Colon (tissue), 2 donors: Measurements from ENCODE around the gene SERPINE2.
"Not testable (repeated sequence)": the region's sequence is repeated elsewhere in the genome, so short reads cannot be mapped to it uniquely, and the experiment has no call there.

Experiments used
- FAIRE-seq: peaks from 2 replicates; lab custom pipeline; 2012; peaks lifted over from hg19 to GRCh38; lab: Jason Lieb, UNC
- donor health status: control.
- donor health status: control.

The SERPINE2 gene

DNA sequence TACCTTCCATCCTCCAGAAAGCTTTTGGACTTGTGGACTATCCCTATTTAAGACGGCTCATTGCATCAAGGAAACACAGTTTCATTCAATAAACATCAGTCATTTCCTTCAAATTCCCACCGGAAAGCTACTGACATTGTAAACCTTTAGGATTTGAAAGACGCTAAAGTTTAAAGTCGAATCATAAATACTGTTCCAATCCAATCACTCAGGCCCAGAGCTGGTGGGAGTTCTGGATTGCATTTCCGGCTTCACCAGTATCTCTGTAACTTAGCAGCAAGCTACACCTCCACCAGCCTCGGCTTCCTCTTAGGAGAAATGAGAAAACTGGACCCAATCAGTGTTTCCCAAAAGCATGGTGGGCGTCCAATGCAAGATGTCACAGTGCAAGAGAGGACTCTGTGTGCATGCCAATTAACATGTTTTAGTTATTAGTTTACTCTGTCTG, 95.5 kb downstream of the SERPINE2 start:
- FAIRE-seq, result no peak

DNA sequence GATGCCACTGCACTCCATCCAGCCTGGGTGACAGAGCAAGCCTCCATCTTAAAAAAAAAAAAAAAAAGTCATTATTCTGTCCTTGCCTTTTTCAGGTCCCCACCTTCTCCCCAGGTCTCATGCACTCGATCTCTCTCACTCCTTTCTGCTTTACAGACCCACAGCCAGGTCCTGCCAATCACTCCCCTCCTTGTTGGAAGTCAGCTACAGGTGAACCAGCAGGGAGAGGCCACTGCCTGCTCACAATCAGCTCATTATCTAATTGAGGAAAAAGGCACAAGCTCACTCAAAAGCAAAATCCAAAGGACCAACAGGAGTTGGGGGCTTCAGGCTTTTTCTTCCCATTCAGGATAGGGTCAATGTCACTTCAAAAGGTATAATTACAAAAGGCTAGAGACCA, 96.0 kb downstream of the SERPINE2 start:
- FAIRE-seq, result no peak

DNA sequence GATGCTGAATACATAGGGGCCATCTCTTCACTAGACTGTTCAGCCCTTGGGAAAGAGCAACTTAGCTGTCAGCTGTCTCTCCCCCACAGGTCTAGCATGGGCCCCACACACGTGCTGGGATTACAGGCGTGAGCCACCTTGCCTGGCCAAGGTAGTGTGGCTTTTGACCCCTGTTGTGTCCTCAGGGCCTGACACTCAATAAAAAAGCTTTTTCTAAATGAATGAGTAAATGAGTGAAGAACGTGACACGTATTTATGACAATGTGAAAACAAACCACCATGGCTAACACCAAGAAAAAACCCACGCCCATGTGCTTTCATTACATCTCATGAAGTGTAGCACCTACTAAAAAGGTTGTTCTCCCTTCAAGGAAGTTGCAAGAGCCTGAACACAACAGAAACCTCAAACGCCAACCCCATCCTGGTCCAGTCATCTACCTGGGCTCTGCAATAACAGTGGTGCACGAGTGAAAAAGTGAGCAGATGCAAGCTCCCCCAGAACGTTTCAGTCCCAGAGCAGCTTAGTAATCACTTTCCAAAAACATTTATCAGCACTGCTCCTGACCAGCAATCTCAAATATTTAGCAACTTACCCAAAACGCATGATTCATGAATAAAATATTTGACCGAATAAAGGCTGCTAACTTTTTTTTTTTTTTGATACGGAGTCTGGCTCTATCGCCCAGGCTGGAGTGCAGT, 97.4 kb downstream of the SERPINE2 start:
- FAIRE-seq, result no peak

DNA sequence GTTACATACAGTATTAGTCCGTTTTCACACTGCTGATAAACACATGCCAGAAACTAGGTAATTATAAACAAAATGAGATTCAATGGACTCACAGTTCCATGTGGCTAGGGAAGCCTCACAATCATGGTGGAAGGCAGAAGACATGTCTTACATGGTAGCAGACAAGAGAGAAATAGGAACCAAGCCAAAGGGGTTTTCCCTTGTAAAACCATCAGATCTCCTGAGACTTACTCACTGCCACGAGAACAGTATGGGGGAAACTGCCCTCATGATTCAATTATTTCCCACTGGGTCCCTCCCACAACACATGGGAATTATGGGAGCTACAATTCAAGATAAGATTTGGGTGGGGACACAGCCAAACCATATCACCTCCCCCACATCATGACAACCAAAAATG, 99.6 kb downstream of the SERPINE2 start:
- FAIRE-seq, result not testable (repeated sequence)

DNA sequence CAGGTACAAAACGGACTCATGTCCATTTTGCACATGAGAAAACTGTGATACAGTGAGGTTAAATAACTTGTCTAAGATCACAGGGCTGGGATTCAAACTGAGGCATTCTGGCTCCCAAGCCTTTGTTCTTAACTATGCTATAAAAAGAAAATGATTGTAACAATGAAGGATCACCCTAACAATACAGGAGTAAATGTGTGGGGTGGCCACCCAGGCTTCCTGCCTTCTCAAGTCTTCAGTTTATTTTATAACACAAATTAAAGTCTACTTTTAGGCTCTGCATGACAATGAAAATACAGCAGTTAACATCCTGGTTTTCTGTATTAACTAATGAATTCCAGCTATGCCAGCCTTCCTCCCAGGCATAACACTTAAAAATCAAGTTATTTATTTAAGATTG, 101.6 kb downstream of the SERPINE2 start:
- no peak for FAIRE-seq

DNA sequence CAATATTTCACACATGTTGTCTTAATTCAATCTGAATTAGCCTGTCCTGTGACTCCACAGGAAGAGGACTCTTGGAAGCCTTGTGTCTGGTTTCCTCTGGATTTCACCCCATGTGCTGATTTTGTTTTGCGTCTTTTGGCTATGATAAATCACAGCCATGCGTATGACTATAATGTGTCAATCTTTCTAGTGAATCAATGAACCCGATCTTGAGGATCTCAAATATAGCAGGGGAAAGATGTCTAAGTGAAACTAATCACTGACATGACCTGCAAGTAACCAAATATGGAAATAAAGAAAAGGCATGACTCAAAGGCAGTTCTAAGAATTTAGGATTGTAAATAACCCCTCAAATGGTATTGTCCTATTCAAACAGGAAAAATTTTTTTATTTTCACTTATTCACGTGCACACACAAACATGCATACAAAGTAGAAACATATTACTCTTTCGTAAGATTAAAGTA, 102.2 kb downstream of the SERPINE2 start:
- no peak for FAIRE-seq

DNA sequence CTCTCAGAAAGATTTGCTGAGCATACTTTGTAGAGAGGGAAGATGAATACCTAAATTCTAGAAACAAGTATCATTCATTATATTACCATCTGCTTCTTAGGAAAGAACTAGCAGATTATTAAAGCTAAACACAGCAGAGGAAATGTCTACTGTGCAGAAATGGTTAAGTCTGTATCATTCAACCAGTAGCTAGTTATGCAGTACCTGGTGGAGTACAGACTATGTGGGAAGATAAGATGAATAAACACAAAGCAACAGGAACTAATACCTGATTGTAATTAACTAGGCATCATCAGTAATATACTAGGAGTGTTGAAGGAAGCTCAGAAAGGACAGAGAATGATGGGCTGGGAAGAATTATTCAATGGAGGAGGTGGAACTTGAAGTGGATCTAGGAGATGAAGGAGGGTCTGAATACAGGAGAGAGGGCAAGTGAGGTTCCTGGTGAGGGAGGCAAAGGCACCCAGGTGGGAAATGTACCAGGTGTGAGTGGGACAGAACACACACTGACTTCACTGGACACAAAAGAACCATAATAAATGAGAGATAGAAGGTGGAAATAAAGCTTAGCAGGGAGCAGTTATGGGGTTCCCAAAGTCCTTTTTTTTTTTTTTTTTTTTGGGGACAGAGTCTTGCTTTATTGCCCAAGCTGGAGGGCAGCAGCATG, 103.5 kb downstream of the SERPINE2 start:
- FAIRE-seq, result no peak

DNA sequence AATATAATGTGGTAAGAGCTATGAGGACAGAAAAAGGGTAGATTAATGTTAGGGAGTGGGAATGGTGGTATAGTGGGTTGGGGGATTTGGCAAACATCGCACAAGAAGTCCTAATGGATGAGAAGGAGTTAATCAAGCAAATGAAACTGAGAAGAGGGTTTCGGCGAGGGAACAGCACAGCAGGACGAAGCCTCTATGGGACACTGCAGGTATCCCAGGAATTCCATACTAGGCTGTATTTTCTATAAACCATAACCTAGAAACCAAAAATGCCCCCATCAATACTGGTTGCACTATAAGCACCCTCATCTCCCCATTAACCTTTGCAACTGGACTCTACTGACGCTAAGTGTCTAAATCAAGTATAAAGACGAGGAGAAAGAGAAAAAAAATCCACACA, 104.2 kb downstream of the SERPINE2 start:
- FAIRE-seq, result no peak

DNA sequence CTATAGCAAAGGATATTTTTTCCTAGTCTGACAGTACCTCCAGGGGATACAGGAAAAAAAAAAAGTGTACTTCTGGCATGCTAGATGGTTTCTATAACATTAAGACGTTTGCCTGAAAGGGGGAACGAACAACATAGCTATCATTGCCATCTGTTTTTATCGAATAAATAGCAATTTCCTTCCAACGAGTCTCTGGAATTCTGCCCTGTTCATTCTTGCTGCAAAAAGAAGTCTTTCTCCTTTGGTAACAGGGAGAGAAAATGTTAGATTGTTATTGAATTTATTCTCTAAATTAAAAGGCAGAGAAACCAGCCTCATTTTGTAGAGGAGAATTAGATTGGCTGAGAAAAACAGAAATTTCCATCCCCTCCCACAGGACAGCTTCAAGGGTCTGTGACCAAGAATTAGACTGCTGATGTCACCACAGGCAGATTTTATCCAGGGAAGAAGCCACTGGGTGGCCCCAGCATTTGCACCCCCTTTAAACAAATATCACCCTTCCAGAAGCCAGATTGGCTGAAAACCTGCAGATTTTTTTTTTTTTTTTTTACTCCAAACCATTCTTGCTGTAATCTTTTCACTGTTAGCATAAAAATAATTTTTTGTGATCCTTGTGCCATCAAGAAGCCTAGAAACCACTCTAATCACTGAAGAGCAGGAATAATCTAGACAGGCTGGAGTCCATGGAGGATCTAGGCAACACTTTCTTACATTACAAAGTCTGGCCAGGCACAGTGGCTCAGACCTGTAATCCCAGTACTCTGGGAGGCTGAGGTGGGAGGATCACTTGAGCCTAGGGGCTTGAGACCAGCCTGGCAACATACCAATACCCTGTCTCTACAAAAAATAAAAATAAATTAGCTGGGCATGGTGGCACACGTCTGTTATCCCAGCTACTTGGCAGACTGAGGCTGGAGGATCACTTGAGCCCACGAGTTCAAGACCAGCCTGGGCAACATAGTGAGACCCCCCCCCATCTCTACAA, 106.0 kb downstream of the SERPINE2 start:
- FAIRE-seq, result no peak

DNA sequence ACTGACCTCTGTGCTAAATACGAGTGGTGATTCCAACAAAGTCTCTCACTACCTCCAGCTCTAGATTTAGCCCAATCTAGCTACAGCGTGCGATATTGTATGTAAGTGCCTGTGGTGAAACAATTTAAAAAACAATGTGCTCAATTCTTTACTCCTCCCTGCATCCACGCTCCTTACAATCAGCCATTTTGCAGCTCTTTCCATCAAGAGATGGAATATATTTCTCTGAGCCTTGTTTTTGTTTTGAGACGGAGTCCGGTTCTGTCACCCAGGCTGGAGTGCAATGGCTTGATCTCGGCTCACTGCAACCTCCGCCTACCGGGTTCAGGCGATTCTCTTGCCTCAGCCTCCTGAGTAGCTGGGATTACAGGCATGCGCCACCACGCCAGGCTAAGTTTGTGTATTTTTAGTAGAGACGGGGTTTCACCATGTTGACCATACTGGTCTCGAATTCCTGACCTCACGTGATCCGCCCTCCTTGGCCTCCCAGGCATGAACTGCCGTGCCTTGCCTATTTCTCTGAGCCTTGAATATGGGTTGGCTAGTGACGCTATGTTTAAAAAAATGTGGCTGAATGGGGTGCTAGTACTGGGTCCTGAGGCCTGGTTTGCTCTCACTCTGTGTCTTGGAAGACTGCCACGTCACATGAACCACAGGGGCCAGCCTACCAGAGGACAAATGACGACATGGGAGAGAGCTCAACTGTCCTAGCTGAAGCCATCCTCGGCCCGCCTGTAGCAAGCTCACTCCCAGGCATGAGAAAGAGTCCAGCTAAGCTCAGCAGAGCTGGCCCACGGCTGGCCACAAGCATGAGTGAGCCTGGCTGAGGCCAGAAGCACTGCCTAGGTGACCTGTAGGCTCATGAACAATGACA, 108.7 kb downstream of the SERPINE2 start:
- no peak for FAIRE-seq

DNA sequence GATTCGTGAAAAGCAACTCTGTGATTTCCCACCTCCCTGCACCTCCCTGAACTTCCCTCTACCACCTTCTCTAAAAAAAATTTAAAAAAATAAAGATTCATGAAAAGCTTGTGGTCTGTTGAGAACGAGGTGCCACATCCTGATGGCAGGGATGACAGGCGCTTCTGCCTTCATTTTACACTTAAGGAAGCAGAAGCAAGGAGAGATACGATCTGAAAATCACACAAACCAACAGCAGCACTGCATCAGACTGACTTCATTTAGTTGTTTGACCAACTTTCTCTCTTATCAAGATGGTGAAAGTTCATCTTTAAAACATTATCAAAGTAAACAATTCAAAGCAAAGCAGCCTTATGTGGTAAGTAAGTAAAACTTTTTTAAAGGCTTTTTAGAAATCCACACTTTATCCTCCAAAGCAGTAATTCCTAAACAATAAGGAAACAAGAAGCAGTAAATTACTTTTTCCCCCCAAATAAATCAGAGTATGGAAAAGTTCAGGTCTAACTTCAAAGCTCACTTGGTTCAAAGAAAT, 109.4 kb downstream of the SERPINE2 start:
- no peak for FAIRE-seq

DNA sequence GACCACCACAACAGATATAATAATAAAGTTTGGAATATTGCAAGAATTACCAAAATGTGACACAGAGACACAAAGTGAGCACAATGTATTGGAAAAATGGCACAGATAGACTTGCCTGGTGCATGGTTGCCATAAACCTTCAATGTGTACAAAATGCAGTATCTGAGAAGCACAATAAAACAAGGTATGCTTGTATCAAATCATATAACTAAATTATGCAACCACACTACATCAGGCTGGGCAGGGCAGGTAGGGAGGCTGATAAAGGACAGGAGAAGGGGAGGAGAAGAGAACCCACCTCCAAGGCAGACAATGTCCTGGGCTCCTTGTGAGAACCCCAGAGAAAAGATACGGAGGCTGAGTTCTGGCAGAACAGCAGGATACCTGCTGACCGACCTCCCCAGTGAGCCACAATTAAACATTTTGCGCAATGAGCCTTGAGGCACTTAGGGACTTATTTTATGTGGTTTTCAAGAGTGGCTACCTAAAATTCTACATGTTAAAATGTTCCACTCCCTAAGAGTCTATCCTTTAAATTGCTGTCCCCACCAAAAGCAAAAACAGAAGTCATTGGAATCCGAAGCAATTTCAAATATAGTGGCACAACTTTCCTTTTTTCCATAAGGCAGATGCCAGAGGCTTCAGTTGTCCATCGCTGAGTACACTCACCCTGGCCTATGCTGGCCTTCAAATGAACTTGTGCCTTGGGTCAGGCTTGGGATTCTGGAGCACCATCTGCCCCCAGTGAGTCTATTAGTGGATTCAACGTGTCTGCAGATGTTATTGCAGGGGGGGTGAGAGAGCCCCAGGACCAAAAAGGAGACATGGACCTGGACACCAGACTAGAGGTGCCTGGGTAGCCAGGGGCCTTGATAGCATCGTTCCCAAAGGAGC, 110.7 kb downstream of the SERPINE2 start:
- no peak for FAIRE-seq

DNA sequence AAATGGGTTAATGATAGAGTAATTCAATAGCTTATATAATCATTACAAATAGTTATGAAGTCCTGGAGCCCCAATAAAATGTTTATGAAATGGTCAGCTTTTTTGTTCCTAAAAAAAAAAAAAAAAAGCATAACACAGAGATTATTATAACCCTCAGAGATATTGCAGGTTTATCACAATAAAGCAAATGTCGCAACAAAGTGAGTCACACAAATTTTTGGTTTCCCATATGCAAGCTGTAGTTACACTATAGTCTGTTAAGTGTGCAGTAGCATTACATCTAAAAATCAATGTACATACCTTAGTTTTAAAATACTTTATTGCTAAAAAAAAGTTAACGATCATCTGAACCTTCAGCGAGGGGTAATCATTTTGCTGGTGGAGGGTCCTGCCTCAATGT, 114.0 kb downstream of the SERPINE2 start:
- FAIRE-seq, result no peak
